22Rv1 (cell line): Measurements from ENCODE around the gene TSPAN10.

Source experiments
- ZFX ChIP-seq: fragments of 450-650 bp; IDR thresholded peaks from 2 replicates; pipeline ENCODE4 v1.6.1; 2017; ENCODE audit warnings: antibody characterized with exemption, borderline replicate concordance
- TF ChIP-seq, protein P1 (sequence below): fragments of 450-650 bp; IDR thresholded peaks from 2 replicates; pipeline ENCODE4 v1.5.1; 2017; ENCODE audit warnings: mild to moderate bottlenecking

DNA sequence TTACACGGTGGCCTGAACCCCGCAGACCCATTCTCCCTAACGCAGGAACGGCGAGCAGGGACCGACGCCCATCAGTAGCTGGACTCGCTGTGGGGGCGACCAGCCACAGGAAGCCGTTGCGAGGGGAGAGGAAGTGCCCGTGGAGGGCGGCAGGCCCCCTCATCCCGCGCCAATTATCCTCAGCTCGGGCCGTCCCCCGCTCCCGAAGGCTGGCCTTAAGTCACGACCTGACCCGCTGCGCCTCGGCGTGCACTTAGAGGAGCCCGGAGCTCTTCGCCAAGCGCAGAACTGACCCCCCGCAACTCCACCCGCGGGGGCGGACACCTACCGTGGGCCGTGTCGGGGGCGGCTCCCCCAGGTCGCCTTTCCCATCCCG lies 46.2 kb downstream of the TSPAN10 start:
- TF ChIP-seq, protein P1, sequence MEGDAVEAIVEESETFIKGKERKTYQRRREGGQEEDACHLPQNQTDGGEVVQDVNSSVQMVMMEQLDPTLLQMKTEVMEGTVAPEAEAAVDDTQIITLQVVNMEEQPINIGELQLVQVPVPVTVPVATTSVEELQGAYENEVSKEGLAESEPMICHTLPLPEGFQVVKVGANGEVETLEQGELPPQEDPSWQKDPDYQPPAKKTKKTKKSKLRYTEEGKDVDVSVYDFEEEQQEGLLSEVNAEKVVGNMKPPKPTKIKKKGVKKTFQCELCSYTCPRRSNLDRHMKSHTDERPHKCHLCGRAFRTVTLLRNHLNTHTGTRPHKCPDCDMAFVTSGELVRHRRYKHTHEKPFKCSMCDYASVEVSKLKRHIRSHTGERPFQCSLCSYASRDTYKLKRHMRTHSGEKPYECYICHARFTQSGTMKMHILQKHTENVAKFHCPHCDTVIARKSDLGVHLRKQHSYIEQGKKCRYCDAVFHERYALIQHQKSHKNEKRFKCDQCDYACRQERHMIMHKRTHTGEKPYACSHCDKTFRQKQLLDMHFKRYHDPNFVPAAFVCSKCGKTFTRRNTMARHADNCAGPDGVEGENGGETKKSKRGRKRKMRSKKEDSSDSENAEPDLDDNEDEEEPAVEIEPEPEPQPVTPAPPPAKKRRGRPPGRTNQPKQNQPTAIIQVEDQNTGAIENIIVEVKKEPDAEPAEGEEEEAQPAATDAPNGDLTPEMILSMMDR, result no peak
- TF ChIP-seq ZFX, result no peak
